Thyroid gland (tissue), 4 donors: Measurements from ENCODE around the gene CSF3R. TPM values are rescaled to one million over a fixed set of nuclear protein-coding genes. Genes with fewer than 3 reads are reported as not detected.

Experiments
- DNase-seq, 2 donors: peaks; one replicate each; pipeline ENCODE4 v3.0.0-alpha.2; 2019
- H3K27ac ChIP-seq, 3 donors: fragments of 200-600 bp; sonication (generic); 1 replicate in 2 of 3; 2 replicates in 1 of 3; pipeline ENCODE4 v1.5.1; 2016 to 2019; ENCODE audit warnings: mild to moderate bottlenecking in 1 of 3, moderate library complexity in 1 of 3
- H3K27me3 ChIP-seq: fragments of 200-600 bp; sonication (generic); one replicate; pipeline ENCODE4 v1.5.1; 2019
- H3K36me3 ChIP-seq, 2 donors: fragments of 200-600 bp; sonication (generic); one replicate each; pipeline ENCODE4 v1.5.1; 2016 to 2019
- H3K4me1 ChIP-seq, 2 donors: fragments of 200-600 bp; sonication (generic); one replicate each; pipeline ENCODE4 v1.5.1; 2017 to 2019
- H3K4me3 ChIP-seq, 3 donors: fragments of 200-600 bp; sonication (generic); replicated peaks in 1 of 3; 1 replicate in 2 of 3; 2 replicates in 1 of 3; pipeline ENCODE4 v1.5.1; 2016; ENCODE audit warnings: mild to moderate bottlenecking in 1 of 3
- H3K9me3 ChIP-seq: fragments of 200-600 bp; sonication (generic); one replicate; pipeline ENCODE4 v1.5.1; 2017
- POLR2A ChIP-seq, 2 donors: fragments of 450-650 bp; IDR thresholded peaks; one replicate each; pipeline ENCODE4 v1.6.1; 2017; ENCODE audit warnings: antibody characterized with exemption in 2 of 2, mild to moderate bottlenecking in 2 of 2, moderate library complexity in 1 of 2
- WGBS, 2 donors: methylation state at CpG; one replicate each; pipeline ENCODE4 v1.1.5; 2017; 5-methylcytosine and 5-hydroxymethylcytosine counted together
- intact Hi-C: fragments of 100-400 bp; cut with DNase I; formaldehyde crosslinking; loops from one replicate; pipeline ENCODE4 v1.15.1; 2023
- total RNA-seq, 4 donors: library from RNA; depleted of rRNA; stranded (reverse); fragments of >200 nt; gene quantifications; one replicate each; pipeline ENCODE4 v1.2.3, GENCODE V29; 2016
- TF ChIP-seq, protein P1 (sequence below), 6 experiments: fragments of 200-600 bp in 3 of 6; fragments of 450-650 bp in 3 of 6; sonication (generic) in 3 of 6; IDR thresholded peaks; one replicate each; pipeline ENCODE4 v1.5.1; 2016 to 2019; ENCODE audit warnings: antibody characterized with exemption in 6 of 6, mild to moderate bottlenecking in 2 of 6, inconsistent platforms in 1 of 6, moderate library complexity in 1 of 6

Gene CSF3R
- total RNA-seq, 4 donors from 2014 or later, result 3.5 to 7.9 (median 7.1) TPM

- Histone ChIP-seq H3K27ac (peak overlapping the region in 2 of 3 donors; percentile 35 to 38), H3K4me1 (peaks cover 7 to 9% of the 10 kb centered on the region in 2 donors), H3K4me3 (no peak overlapping the region), H3K36me3 (peaks cover 0 to 5% of the 10 kb centered on the region in 2 donors), H3K9me3 (no peaks in the 10 kb centered on the region), H3K27me3 (no peaks in the 10 kb centered on the region)
- no peak for TF ChIP-seq POLR2A (IDR thresholded peaks at IDR 0.05)
- TF ChIP-seq, protein P1, sequence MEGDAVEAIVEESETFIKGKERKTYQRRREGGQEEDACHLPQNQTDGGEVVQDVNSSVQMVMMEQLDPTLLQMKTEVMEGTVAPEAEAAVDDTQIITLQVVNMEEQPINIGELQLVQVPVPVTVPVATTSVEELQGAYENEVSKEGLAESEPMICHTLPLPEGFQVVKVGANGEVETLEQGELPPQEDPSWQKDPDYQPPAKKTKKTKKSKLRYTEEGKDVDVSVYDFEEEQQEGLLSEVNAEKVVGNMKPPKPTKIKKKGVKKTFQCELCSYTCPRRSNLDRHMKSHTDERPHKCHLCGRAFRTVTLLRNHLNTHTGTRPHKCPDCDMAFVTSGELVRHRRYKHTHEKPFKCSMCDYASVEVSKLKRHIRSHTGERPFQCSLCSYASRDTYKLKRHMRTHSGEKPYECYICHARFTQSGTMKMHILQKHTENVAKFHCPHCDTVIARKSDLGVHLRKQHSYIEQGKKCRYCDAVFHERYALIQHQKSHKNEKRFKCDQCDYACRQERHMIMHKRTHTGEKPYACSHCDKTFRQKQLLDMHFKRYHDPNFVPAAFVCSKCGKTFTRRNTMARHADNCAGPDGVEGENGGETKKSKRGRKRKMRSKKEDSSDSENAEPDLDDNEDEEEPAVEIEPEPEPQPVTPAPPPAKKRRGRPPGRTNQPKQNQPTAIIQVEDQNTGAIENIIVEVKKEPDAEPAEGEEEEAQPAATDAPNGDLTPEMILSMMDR (IDR thresholded peaks at IDR 0.05), result no peak
- intact Hi-C loops, result no loop called here
- WGBS, 2 donors, result 25 to 37% methylated on average over 3 of the region's 3 CpGs
- DNase-seq, result peak in 1 of 2 donors; percentile 7
These were observed 42.7 kb downstream of the CSF3R start for GRCh38 chr1:36440044-36440443.

- H3K4me3 ChIP-seq, result no peak overlapping the region
- peaks cover 7 to 9% of the 10 kb centered on the region in 2 donors for H3K4me1 ChIP-seq
- H3K27ac ChIP-seq, result no peak overlapping the region
- H3K36me3 ChIP-seq, result peaks cover 0 to 5% of the 10 kb centered on the region in 2 donors
- H3K27me3 ChIP-seq, result no peaks in the 10 kb centered on the region
- TF ChIP-seq, protein P1 (IDR thresholded peaks at IDR 0.05), result no peak
- no peak for TF ChIP-seq POLR2A (IDR thresholded peaks at IDR 0.05)
- H3K9me3 ChIP-seq, result no peaks in the 10 kb centered on the region
- DNase-seq, result no peak
- WGBS, 2 donors, result 85 to 94% methylated on average over 4 of the region's 4 CpGs
- intact Hi-C loops, result no loop called here
These were observed 44.0 kb downstream of the CSF3R start for GRCh38 chr1:36438715-36439114.

DNA sequence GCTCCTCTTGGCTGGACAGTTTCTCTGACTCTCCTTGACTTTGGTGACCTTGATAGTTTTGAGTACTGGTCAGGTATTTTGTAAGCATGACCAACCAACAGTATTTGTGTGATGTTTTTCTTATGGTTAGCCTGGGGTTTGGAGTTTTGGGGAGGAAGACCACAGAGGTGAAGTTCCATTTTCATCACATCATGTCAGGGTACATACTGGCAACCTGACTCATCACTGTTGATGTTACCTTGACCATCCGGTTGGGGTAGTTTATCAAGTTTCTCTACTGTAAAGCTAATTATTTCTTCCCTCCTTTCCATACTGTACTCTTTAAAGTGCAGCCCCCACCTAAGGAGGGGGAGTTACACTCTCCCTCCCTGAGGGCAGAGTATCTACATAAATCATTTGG, 45.9 kb downstream of the CSF3R start:
- H3K27me3 ChIP-seq, result no peaks in the 10 kb centered on the region
- H3K4me1 ChIP-seq, result peaks cover 7 to 13% of the 10 kb centered on the region in 2 donors
- no peak overlapping the region for H3K27ac ChIP-seq
- TF ChIP-seq, protein P1 (IDR thresholded peaks at IDR 0.05), result no peak
- TF ChIP-seq POLR2A (IDR thresholded peaks at IDR 0.05), result no peak
- intact Hi-C loops, result no loop called here
- H3K4me3 ChIP-seq, result no peak overlapping the region
- no peaks in the 10 kb centered on the region for H3K9me3 ChIP-seq
- peaks cover 6 to 10% of the 10 kb centered on the region in 2 donors for H3K36me3 ChIP-seq
- no peak for DNase-seq
- 82 to 95% methylated on average over 1 of the region's 1 CpG for WGBS, 2 donors

DNA sequence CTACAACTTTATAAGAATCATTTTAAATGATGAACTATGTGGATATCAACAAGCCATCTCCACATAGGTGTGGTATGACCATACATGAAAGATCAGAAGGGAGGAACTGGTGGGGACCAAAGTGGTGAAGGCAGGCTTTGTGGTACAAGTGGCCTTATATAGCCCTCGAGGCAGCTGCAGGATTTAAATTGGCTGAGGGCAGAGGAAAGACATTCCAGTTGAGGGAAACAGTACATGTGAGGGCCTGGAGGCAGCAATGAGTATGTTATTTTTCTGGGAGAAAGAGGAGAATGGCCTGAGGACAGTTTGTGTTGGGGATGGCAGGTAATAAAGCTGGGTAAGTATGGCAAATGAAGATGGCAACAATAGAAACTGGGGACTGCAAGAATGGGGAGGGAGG, 49.6 kb downstream of the CSF3R start:
- no peak for TF ChIP-seq POLR2A (IDR thresholded peaks at IDR 0.05)
- TF ChIP-seq, protein P1 (IDR thresholded peaks at IDR 0.05), result no peak
- no peak overlapping the region for H3K4me3 ChIP-seq
- 42 to 56% methylated on average over 1 of the region's 1 CpG for WGBS, 2 donors
- H3K36me3 ChIP-seq, result peaks cover 19 to 20% of the 10 kb centered on the region in 2 donors
- H3K4me1 ChIP-seq, result peaks cover 0 to 4% of the 10 kb centered on the region in 2 donors
- no peaks in the 10 kb centered on the region for H3K27me3 ChIP-seq
- no peaks in the 10 kb centered on the region for H3K9me3 ChIP-seq
- no peak for DNase-seq
- no peak overlapping the region for H3K27ac ChIP-seq
- intact Hi-C loops, result no loop called here

GRCh38 chr1:36432616-36433015, 50.1 kb downstream of the CSF3R start:
- TF ChIP-seq POLR2A (IDR thresholded peaks at IDR 0.05), result no peak
- TF ChIP-seq, protein P1 (IDR thresholded peaks at IDR 0.05), result no peak
- 81 to 87% methylated on average over 4 of the region's 4 CpGs for WGBS, 2 donors
- H3K4me1 ChIP-seq, result peaks cover 0 to 4% of the 10 kb centered on the region in 2 donors
- no peak overlapping the region for H3K27ac ChIP-seq
- H3K9me3 ChIP-seq, result no peaks in the 10 kb centered on the region
- intact Hi-C loops, result no loop called here
- H3K27me3 ChIP-seq, result no peaks in the 10 kb centered on the region
- DNase-seq, result no peak
- H3K36me3 ChIP-seq, result peaks cover 18 to 19% of the 10 kb centered on the region in 2 donors
- H3K4me3 ChIP-seq, result no peak overlapping the region
